Endothelial cell of umbilical vein (primary cell): Measurements from ENCODE around the gene CRCP. TPM values are rescaled to one million over a fixed set of nuclear protein-coding genes. Genes with fewer than 3 reads are reported as not detected.

ENCODE experiments used
- BruUV-seq: library from RNA; stranded (reverse); fragments of 400-500 nt; replicated peaks from 2 replicates; lab custom pipeline; 2021; lab: Mats Ljungman, UMichigan
- CTCF ChIA-PET: fragments of 300-600, 350-600 bp; sonication (Branson Sonifier 250); formaldehyde crosslinking; loops from one replicate; lab custom pipeline; 2021; ENCODE audit warnings: antibody characterized with exemption, inconsistent platforms; lab: Charles Lee
- POLR2A ChIA-PET: fragments of 300-600, 350-600 bp; sonication (Branson Sonifier 250); formaldehyde crosslinking; loops from one replicate; lab custom pipeline; 2021; ENCODE audit warnings: antibody characterized with exemption, inconsistent platforms; lab: Charles Lee
- DNase-seq: peaks from one replicate; pipeline ENCODE4 v3.0.0-alpha.2; 2011; ENCODE audit warnings: low read depth, low spot score
- FAIRE-seq: peaks from 2 replicates; lab custom pipeline; 2011; peaks lifted over from hg19 to GRCh38; lab: Jason Lieb, UNC
- H2AFZ ChIP-seq: 2 replicates; pipeline ENCODE4 v1.6.0; 2012; ENCODE audit warnings: low read depth, low read length, control low read depth, inconsistent platforms
- H3K27ac ChIP-seq: 2 replicates; pipeline ENCODE4 v1.5.1; 2011; ENCODE audit warnings: low read depth, mild to moderate bottlenecking, control low read depth, low read length, moderate library complexity; ENCODE audit not compliant: insufficient read depth
- H3K27me3 ChIP-seq, 2 experiments: 2 replicates each; pipeline versions ENCODE4 v1.6.0 to v1.6.1; 2011; ENCODE audit warnings: low read length in 2 of 2, mixed read lengths in 1 of 2; ENCODE audit not compliant: control insufficient read depth in 2 of 2, insufficient read depth in 2 of 2
- H3K36me3 ChIP-seq, 2 experiments: 2 replicates in 1 of 2; 3 replicates in 1 of 2; pipeline ENCODE4 v1.5.1; 2011; ENCODE audit warnings: low read length in 2 of 2, mild to moderate bottlenecking in 1 of 2, moderate library complexity in 1 of 2; ENCODE audit not compliant: control insufficient read depth in 2 of 2, insufficient read depth in 2 of 2; ENCODE audit errors: extremely low read depth in 1 of 2
- H3K4me1 ChIP-seq: 3 replicates; pipeline ENCODE4 v1.5.1; 2011; ENCODE audit warnings: mild to moderate bottlenecking, low read length; ENCODE audit not compliant: control insufficient read depth, insufficient read depth; ENCODE audit errors: extremely low read depth
- H3K4me2 ChIP-seq: 2 replicates; pipeline ENCODE4 v1.6.1; 2011; ENCODE audit warnings: low read length, control low read depth, mixed read lengths; ENCODE audit not compliant: insufficient read depth
- H3K4me3 ChIP-seq, 3 experiments: fragments of 200-600 bp in 1 of 3; sonication (generic), shearing (Covaris generic) in 1 of 3; replicated peaks in 1 of 3; 2 replicates each; pipeline ENCODE4 v1.5.1; 2011 to 2016; ENCODE audit warnings: control low read depth in 3 of 3, low read length in 3 of 3, mild to moderate bottlenecking in 2 of 3, inconsistent platforms in 1 of 3, low read depth in 1 of 3, moderate library complexity in 1 of 3; ENCODE audit not compliant: insufficient read depth in 1 of 3
- H3K79me2 ChIP-seq: 2 replicates; pipeline ENCODE4 v1.6.0; 2012; ENCODE audit warnings: low read length, inconsistent platforms; ENCODE audit not compliant: control insufficient read depth, insufficient read depth
- H3K9ac ChIP-seq: replicated peaks from 2 replicates; pipeline ENCODE3; 2011; ENCODE audit warnings: low read length, control low read depth; ENCODE audit not compliant: insufficient read depth; ENCODE audit errors: extremely low read depth
- H3K9me1 ChIP-seq: replicated peaks from 3 replicates; pipeline ENCODE4 v1.6.0; 2011; ENCODE audit warnings: mild to moderate bottlenecking, low read length; ENCODE audit not compliant: control insufficient read depth, insufficient read depth; ENCODE audit errors: extremely low read depth
- H3K9me3 ChIP-seq: replicated peaks from 2 replicates; pipeline ENCODE4 v1.5.1; 2012; ENCODE audit warnings: low read length, inconsistent platforms; ENCODE audit not compliant: control insufficient read depth, insufficient read depth
- H4K20me1 ChIP-seq: replicated peaks from 2 replicates; pipeline ENCODE3; 2011; ENCODE audit warnings: mild to moderate bottlenecking, low read length; ENCODE audit not compliant: control insufficient read depth, insufficient read depth; ENCODE audit errors: extremely low read depth
- EZH2 ChIP-seq: IDR thresholded peaks from 2 replicates; pipeline ENCODE4 v1.6.1; 2012; ENCODE audit warnings: borderline replicate concordance, low read depth, mild to moderate bottlenecking, moderate library complexity, low read length, inconsistent platforms; ENCODE audit not compliant: severe bottlenecking
- FOS ChIP-seq: IDR thresholded peaks from 2 replicates; pipeline ENCODE4 v1.6.1; 2011; ENCODE audit warnings: mild to moderate bottlenecking, low read length, moderate library complexity, borderline replicate concordance; ENCODE audit not compliant: insufficient read depth
- GATA2 ChIP-seq: IDR thresholded peaks from 2 replicates; pipeline ENCODE4 v1.7.0; 2011; ENCODE audit warnings: low read depth, mild to moderate bottlenecking, moderate library complexity, mixed read lengths, low read length; ENCODE audit not compliant: insufficient read length, insufficient read depth
- JUN ChIP-seq: IDR thresholded peaks from 2 replicates; pipeline ENCODE4 v1.6.1; 2011; ENCODE audit warnings: borderline replicate concordance, low read depth; ENCODE audit not compliant: insufficient read length, insufficient read depth
- MYC ChIP-seq: IDR thresholded peaks from one replicate; pipeline ENCODE4 v1.6.1; 2011; ENCODE audit warnings: mild to moderate bottlenecking, low read depth, low read length
- POLR2A ChIP-seq: IDR thresholded peaks from 2 replicates; pipeline ENCODE4 v1.6.1; 2012; ENCODE audit warnings: low read depth, mild to moderate bottlenecking, control low read depth, low read length
- POLR2AphosphoS5 ChIP-seq: IDR thresholded peaks from 2 replicates; pipeline ENCODE4 v1.6.1; 2012; ENCODE audit warnings: low read depth, mild to moderate bottlenecking, control low read depth, low read length, moderate library complexity; ENCODE audit not compliant: insufficient read depth
- dilution Hi-C: fragments of 300-500 bp; cut with MboI; formaldehyde crosslinking; loops from one replicate; pipeline ENCODE4 v1.15.0; 2019; ENCODE audit warnings: low sequenced_read_pairs; ENCODE audit not compliant: extremely low pct_ligation_motif_present
- intact Hi-C: fragments of 100-400 bp; cut with micrococcal nuclease; formaldehyde crosslinking; loops from one replicate; pipeline ENCODE4 v1.10.0; 2022
- polyA plus RNA-seq, 4 experiments: library from polyadenylated mRNA; depleted of rRNA in 3 of 4; stranded (reverse) in 3 of 4; unstranded in 1 of 4; fragments of >200 nt; gene quantifications; 2 replicates each; pipeline versions ENCODE4 v1.2.1 to v1.2.3, GENCODE V29; 2011 to 2012; ENCODE audit warnings: missing spikeins in 1 of 4
- total RNA-seq: library from RNA; stranded (reverse); gene quantifications from 2 replicates; pipeline ENCODE4 v1.2.3, GENCODE V29; 2021
- TF ChIP-seq, protein P1 (sequence below): IDR thresholded peaks from 2 replicates; pipeline ENCODE4 v1.6.1; 2011; ENCODE audit not compliant: insufficient read depth, insufficient read length
- TF ChIP-seq, protein P2 (sequence below), 2 donors: IDR thresholded peaks; 1 replicate in 1 of 2; 2 replicates in 1 of 2; pipeline ENCODE4 v1.5.1; 2011; ENCODE audit warnings: low read length in 2 of 2, mild to moderate bottlenecking in 2 of 2, moderate library complexity in 2 of 2, control low read depth in 1 of 2, inconsistent platforms in 1 of 2, low read depth in 1 of 2; ENCODE audit not compliant: insufficient read depth in 1 of 2; ENCODE audit errors: extremely low read depth in 1 of 2

Gene CRCP
- total and polyA plus RNA-seq, 2 donors (not counting 3 experiments of a cell fraction or from before 2014, with no cell fraction given): 14.2 to 29.7 TPM

DNA sequence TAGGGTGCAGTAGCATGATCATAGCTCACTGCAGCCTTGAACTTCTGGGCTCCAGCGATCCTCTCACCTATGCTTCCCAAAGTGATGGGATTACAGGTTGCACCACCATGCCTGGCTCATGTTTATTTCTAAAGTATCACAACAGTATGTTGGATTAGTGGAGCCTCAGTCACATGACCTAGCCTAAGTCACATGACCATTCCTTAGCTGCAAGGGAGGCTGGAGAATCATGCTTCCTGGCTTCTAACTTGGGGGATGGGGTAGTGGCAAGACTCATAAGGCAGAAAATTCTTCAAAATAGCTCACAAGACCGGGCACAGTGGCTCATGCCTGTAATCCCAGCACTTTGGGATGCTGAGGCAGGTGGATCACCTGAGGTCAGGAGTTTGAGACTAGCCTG is 63.6 kb downstream of the CRCP start:
- CTCF ChIA-PET: no interaction called here

More for the DNA sequence above, 63.6 kb downstream of the CRCP start:
- Histone ChIP-seq H3K27me3 (no peaks in the 10 kb centered on the region), H3K4me1 (no peaks in the 10 kb centered on the region), H3K36me3 (no peaks in the 10 kb centered on the region), H3K9ac (no peak overlapping the region), H3K4me2 (no peak overlapping the region), H3K79me2 (no peaks in the 10 kb centered on the region), H3K9me1 (no peaks in the 10 kb centered on the region), H3K27ac (no peak overlapping the region), H3K4me3 (no peak overlapping the region), H3K9me3 (no peaks in the 10 kb centered on the region), H2AFZ (no peak overlapping the region), H4K20me1 (no peaks in the 10 kb centered on the region)
- no peak for DNase-seq
- POLR2A ChIA-PET: interaction anchor here (0.5 kb wide), 1 partner anchor 13 kb away, joined by 8 read pairs; no protein-coding TSS in a partner anchor
- intact Hi-C loops (no loop called here), dilution Hi-C loops (no loop called here)
- FAIRE-seq: no peak
- no TSS peak for BruUV-seq
- no peak for TF ChIP-seq POLR2AphosphoS5
- TF ChIP-seq JUN: no peak
- TF ChIP-seq, protein P1, sequence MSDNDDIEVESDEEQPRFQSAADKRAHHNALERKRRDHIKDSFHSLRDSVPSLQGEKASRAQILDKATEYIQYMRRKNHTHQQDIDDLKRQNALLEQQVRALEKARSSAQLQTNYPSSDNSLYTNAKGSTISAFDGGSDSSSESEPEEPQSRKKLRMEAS: no peak
- no peak for TF ChIP-seq FOS
- TF ChIP-seq MYC: no peak
- no peak for TF ChIP-seq POLR2A
- TF ChIP-seq GATA2: no peak
- TF ChIP-seq EZH2: no peak
- TF ChIP-seq, protein P2, sequence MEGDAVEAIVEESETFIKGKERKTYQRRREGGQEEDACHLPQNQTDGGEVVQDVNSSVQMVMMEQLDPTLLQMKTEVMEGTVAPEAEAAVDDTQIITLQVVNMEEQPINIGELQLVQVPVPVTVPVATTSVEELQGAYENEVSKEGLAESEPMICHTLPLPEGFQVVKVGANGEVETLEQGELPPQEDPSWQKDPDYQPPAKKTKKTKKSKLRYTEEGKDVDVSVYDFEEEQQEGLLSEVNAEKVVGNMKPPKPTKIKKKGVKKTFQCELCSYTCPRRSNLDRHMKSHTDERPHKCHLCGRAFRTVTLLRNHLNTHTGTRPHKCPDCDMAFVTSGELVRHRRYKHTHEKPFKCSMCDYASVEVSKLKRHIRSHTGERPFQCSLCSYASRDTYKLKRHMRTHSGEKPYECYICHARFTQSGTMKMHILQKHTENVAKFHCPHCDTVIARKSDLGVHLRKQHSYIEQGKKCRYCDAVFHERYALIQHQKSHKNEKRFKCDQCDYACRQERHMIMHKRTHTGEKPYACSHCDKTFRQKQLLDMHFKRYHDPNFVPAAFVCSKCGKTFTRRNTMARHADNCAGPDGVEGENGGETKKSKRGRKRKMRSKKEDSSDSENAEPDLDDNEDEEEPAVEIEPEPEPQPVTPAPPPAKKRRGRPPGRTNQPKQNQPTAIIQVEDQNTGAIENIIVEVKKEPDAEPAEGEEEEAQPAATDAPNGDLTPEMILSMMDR (IDR thresholded peaks at IDR 0.05; ENCODE audit: extremely low read depth in 1 of 2, insufficient read depth in 1 of 2, low read depth in 1 of 2, low read length in 2 of 2): no peak
